ENCODE results near the gene NFIC. TPM values are rescaled to one million over a fixed set of nuclear protein-coding genes. Genes with fewer than 3 reads are reported as not detected.
"Not testable (repeated sequence)": the region's sequence is repeated elsewhere in the genome, so short reads cannot be mapped to it uniquely, and the experiment has no call there.

The NFIC gene
- total and polyA plus RNA-seq, 2 of the 4 experiments (the other 2 are of a cell fraction), result 21.9 to 32.1 TPM

DNA sequence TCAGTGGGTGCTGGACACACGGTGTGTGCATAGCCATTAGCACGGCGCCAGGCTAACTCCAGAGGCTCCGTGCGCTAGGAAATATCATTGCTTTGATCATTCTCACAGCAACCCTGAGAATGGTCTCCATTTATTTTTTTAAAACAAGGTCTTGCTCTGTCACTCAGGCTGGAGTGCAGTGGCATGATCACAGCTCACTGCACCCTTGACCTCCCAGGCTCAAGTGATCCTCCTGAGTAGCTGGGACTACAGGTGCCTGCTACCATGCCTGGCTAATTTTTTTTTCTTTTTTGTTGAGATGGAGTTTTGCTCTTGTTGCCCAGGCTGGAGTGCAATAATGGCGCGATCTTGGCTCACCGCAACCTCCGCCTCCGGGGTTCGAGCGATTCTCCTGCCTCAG lies 55.3 kb downstream of the NFIC start:
- ATAC-seq (ENCODE audit: low read depth); CTCF ChIA-PET: not testable (repeated sequence)

More for the DNA sequence above, 55.3 kb downstream of the NFIC start:
- DNase-seq; H3K27me3 ChIP-seq (ENCODE audit: control insufficient read depth, insufficient read depth, low read length); H4K91ac ChIP-seq (ENCODE audit: insufficient read depth, low read depth, low read length); H2BK20ac ChIP-seq (ENCODE audit: low read depth, low read length); H3K14ac ChIP-seq (replicated peaks; ENCODE audit: low read depth, low read length); H3K4me2 ChIP-seq (ENCODE audit: low read depth, low read length); H2AK9ac ChIP-seq (replicated peaks; ENCODE audit: low read depth, low read length, poor library complexity); H2BK5ac ChIP-seq (ENCODE audit: low read depth, low read length, poor library complexity, severe bottlenecking); POLR2A ChIA-PET (ENCODE audit: unreplicated experiment); H3K4ac ChIP-seq (ENCODE audit: low read depth, low read length); H2AFZ ChIP-seq (replicated peaks; ENCODE audit: low read length, poor library complexity); H3K4me1 ChIP-seq (ENCODE audit: control insufficient read depth, insufficient read depth, low read length); intact Hi-C loops (cut with micrococcal nuclease); in situ Hi-C loops (cut with MboI; ENCODE audit: low sequenced_read_pairs); H3K18ac ChIP-seq (ENCODE audit: low read depth, low read length); dilution Hi-C loops (cut with HindIII; ENCODE audit: low sequenced_read_pairs, unreplicated experiment); H3K56ac ChIP-seq (ENCODE audit: extremely low read depth, insufficient read depth, low read length); H3K27ac ChIP-seq (ENCODE audit: insufficient read depth, low read length); H2BK15ac ChIP-seq (ENCODE audit: low read depth, low read length); H3K9me1 ChIP-seq (ENCODE audit: insufficient read depth, low read length); H3K4me3 ChIP-seq (ENCODE audit: insufficient read depth, low read depth, low read length); H4K8ac ChIP-seq (ENCODE audit: low read depth in 2 of 2, low read length in 2 of 2); H3K9me3 ChIP-seq (ENCODE audit: control insufficient read depth, insufficient read depth, low read length); H4K5ac ChIP-seq (ENCODE audit: low read depth, low read length); BruUV-seq (replicated peaks); H2AK5ac ChIP-seq (ENCODE audit: low read depth, low read length); H2BK120ac ChIP-seq (ENCODE audit: low read depth, low read length); H3K23ac ChIP-seq (ENCODE audit: low read depth, low read length); H3K9ac ChIP-seq (ENCODE audit: low read depth, low read length): not testable (repeated sequence)
- 89% methylated on average over 10 of the region's 12 CpGs; no CpG with 5 or more reads in 1 of the 2 experiments for WGBS, 2 experiments (ENCODE audit: extremely low coverage in 2 of 2, insufficient read length in 1 of 2)
- peaks cover 35% of the 10 kb centered on the region for H4K20me1 ChIP-seq (ENCODE audit: insufficient read depth, low read length)
- H3K79me1 ChIP-seq (ENCODE audit: low read depth in 1 of 2, low read length in 2 of 2), result peaks cover 31 to 84% of the 10 kb centered on the region in 2 experiments
- H3K36me3 ChIP-seq (ENCODE audit: control insufficient read depth, insufficient read depth, low read length), result peaks cover 27% of the 10 kb centered on the region
